Ascending aorta (tissue), 2 donors: ENCODE data around the gene BRAF. TPM values are rescaled to one million over a fixed set of nuclear protein-coding genes. Genes with fewer than 3 reads are reported as not detected.
"Not testable (repeated sequence)": the region's sequence is repeated elsewhere in the genome, so short reads cannot be mapped to it uniquely, and the experiment has no call there.

Experiments used
- DNase-seq, 2 donors: peaks; one replicate each; pipeline ENCODE4 v3.0.0-alpha.2; 2019; ENCODE audit warnings: low spot score in 2 of 2
- H3K27ac ChIP-seq, 2 donors: fragments of 200-600 bp; sonication (generic); one replicate each; pipeline ENCODE4 v1.5.1; 2016 to 2017; ENCODE audit warnings: mild to moderate bottlenecking in 1 of 2
- H3K27me3 ChIP-seq: fragments of 200-600 bp; sonication (generic); one replicate; pipeline ENCODE4 v1.5.1; 2017
- H3K36me3 ChIP-seq, 2 donors: fragments of 200-600 bp; sonication (generic); one replicate each; pipeline ENCODE4 v1.5.1; 2016
- H3K4me1 ChIP-seq, 2 donors: fragments of 200-600 bp; sonication (generic); one replicate each; pipeline ENCODE4 v1.5.1; 2016 to 2017; ENCODE audit warnings: mild to moderate bottlenecking in 1 of 2
- H3K4me3 ChIP-seq, 2 donors: fragments of 200-600 bp; sonication (generic); one replicate each; pipeline ENCODE4 v1.5.1; 2016 to 2017; ENCODE audit warnings: mild to moderate bottlenecking in 1 of 2
- H3K9me3 ChIP-seq, 2 donors: fragments of 200-600 bp; sonication (generic); one replicate each; pipeline ENCODE4 v1.5.1; 2016
- CTCF ChIP-seq, 3 experiments: fragments of 200-600 bp in 2 of 3; fragments of 450-650 bp in 1 of 3; sonication (generic) in 2 of 3; IDR thresholded peaks; one replicate each; pipeline ENCODE4 v1.5.1; 2016 to 2019; ENCODE audit warnings: antibody characterized with exemption in 3 of 3, mild to moderate bottlenecking in 1 of 3, moderate library complexity in 1 of 3
- intact Hi-C: fragments of 100-400 bp; cut with DNase I; formaldehyde crosslinking; loops from one replicate; pipeline ENCODE4 v1.15.1; 2023
- total RNA-seq: library from RNA; depleted of rRNA; stranded (reverse); fragments of >200 nt; gene quantifications from one replicate; pipeline ENCODE4 v1.1.0, GENCODE V29; 2016

BRAF gene
- total RNA-seq, 1 donor from 2014 or later, result 14.2 TPM

- peak within 1 kb of the TSS; percentile 83 to 87 for H3K27ac ChIP-seq
- H3K4me3 ChIP-seq, result peak within 1 kb of the TSS; percentile 95 to 99
- H3K4me1 ChIP-seq, result peaks cover 0 to 15% of the 10 kb centered on the region in 2 donors
- no peak for TF ChIP-seq CTCF (IDR thresholded peaks at IDR 0.05)
- no peaks in the 10 kb centered on the region for H3K9me3 ChIP-seq
- intact Hi-C loops, result loop anchor here (5.0 kb wide), 1 partner anchor 275 kb away; the partner anchor contains the start of gene SLC37A3
- peak in 1 of 2 donors; percentile 80 for DNase-seq
- H3K36me3 ChIP-seq, result no peaks in the 10 kb centered on the region
- no peaks in the 10 kb centered on the region for H3K27me3 ChIP-seq
Observed at GRCh38 chr7:140672382-140673062, 252.2 kb downstream of the BRAF start, which contains the start of gene ADCK2. Gene ADCK2 (plus strand): TSS chr7:140672945. CDS start chr7:140673331, 386 bp downstream.

DNA sequence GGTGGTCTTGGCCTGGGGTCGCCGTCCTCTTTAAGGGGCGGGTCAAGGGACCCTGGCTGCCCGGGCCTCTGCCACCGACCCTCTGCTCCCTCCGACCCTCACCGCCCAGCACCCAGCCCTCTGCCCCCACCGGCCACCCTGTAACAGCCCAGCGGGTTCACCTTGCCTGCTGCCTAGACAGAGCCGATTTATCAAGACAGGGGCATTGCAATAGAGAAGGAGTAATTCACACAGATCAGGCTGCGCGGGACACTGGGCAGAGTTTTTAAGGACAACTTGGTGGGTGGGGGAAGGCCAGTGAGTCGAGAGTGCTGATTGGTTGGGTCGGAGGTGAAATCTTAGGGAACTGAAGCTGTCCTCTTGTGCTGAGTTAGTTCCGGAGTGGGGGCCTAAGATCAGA, 252.8 kb downstream of the BRAF start:
- TF ChIP-seq CTCF (IDR thresholded peaks at IDR 0.05), result no peak
- Histone ChIP-seq H3K4me1 (peaks cover 0 to 15% of the 10 kb centered on the region in 2 donors), H3K4me3 (peak overlapping the region in 1 of 2 donors; percentile 99), H3K36me3 (no peaks in the 10 kb centered on the region), H3K27me3 (no peaks in the 10 kb centered on the region), H3K9me3 (no peaks in the 10 kb centered on the region), H3K27ac (no peak overlapping the region)
- intact Hi-C loops, result loop anchor here (5.0 kb wide), 1 partner anchor 275 kb away; the partner anchor contains the start of gene SLC37A3
- DNase-seq, result no peak

GRCh38 chr7:140670343-140670935, 254.3 kb downstream of the BRAF start:
- H3K4me1 ChIP-seq, result peaks cover 0 to 13% of the 10 kb centered on the region in 2 donors
- no peaks in the 10 kb centered on the region for H3K27me3 ChIP-seq
- DNase-seq, result no peak
- no peaks in the 10 kb centered on the region for H3K9me3 ChIP-seq
- intact Hi-C loops, result loop anchor here (5.0 kb wide), 1 partner anchor 273 kb away; the partner anchor contains the start of gene SLC37A3
- TF ChIP-seq CTCF (IDR thresholded peaks at IDR 0.05), result no peak
- H3K27ac ChIP-seq, result no peak overlapping the region
- no peak overlapping the region for H3K4me3 ChIP-seq
- no peaks in the 10 kb centered on the region for H3K36me3 ChIP-seq

- not testable (repeated sequence) for DNase-seq, H3K9me3 ChIP-seq, H3K27ac ChIP-seq, H3K27me3 ChIP-seq, H3K4me3 ChIP-seq, H3K36me3 ChIP-seq
- intact Hi-C loops, result loop anchor here (5.0 kb wide), 1 partner anchor 273 kb away; the partner anchor contains the start of gene SLC37A3
- H3K4me1 ChIP-seq, result peaks cover 0 to 11% of the 10 kb centered on the region in 2 donors
Observed at GRCh38 chr7:140669862-140670261, 254.9 kb downstream of the BRAF start.

- H3K27me3 ChIP-seq, result no peaks in the 10 kb centered on the region
- peaks cover 0 to 6% of the 10 kb centered on the region in 2 donors for H3K4me1 ChIP-seq
- no peak overlapping the region for H3K27ac ChIP-seq
- no peaks in the 10 kb centered on the region for H3K36me3 ChIP-seq
- no peak overlapping the region for H3K4me3 ChIP-seq
- no peaks in the 10 kb centered on the region for H3K9me3 ChIP-seq
- no peak for DNase-seq
- no peak for TF ChIP-seq CTCF (IDR thresholded peaks at IDR 0.05)
- intact Hi-C loops, result no loop called here
Observed at GRCh38 chr7:140669352-140669751, 255.4 kb downstream of the BRAF start.

Other genes starting within 250 kb of the BRAF start
- 35.9 TPM for gene NDUFB2, start 228.2 kb downstream of the BRAF start, total RNA-seq
- 8.9 TPM for gene MRPS33, start 90.0 kb upstream of the BRAF start, total RNA-seq
- gene TMEM178B, start 149.1 kb upstream of the BRAF start, total RNA-seq, result 1.9 TPM